Transverse colon (tissue), 4 donors: Measurements from ENCODE around the gene MCUR1. TPM values are rescaled to one million over a fixed set of nuclear protein-coding genes. Genes with fewer than 3 reads are reported as not detected.

Source experiments
- DNase-seq: peaks from one replicate; pipeline ENCODE4 v3.0.0-alpha.2; 2019
- H3K27ac ChIP-seq, 4 donors: fragments of 200-600 bp; sonication (generic); 2 replicates each; pipeline ENCODE4 v1.5.1; 2016 to 2018; ENCODE audit warnings: inconsistent platforms in 4 of 4
- H3K27me3 ChIP-seq: fragments of 200-600 bp; sonication (generic); 2 replicates; pipeline ENCODE4 v1.5.1; 2017; ENCODE audit warnings: inconsistent platforms
- H3K36me3 ChIP-seq, 4 donors: fragments of 200-600 bp; sonication (generic); 2 replicates each; pipeline ENCODE4 v1.5.1; 2017 to 2019; ENCODE audit warnings: inconsistent platforms in 4 of 4
- H3K4me1 ChIP-seq, 4 donors: fragments of 200-600 bp; sonication (generic); 2 replicates each; pipeline ENCODE4 v1.5.1; 2017 to 2020; ENCODE audit warnings: inconsistent platforms in 4 of 4
- H3K4me3 ChIP-seq, 4 donors: fragments of 200-600 bp; sonication (generic); 1 replicate in 1 of 4; 2 replicates in 3 of 4; pipeline versions ENCODE4 v1.5.1 to v1.6.1; 2017 to 2019; ENCODE audit warnings: inconsistent platforms in 4 of 4
- H3K9me3 ChIP-seq, 2 donors: fragments of 200-600 bp; sonication (generic); 2 replicates each; pipeline ENCODE4 v1.5.1; 2017 to 2019; ENCODE audit warnings: inconsistent platforms in 2 of 2
- CTCF ChIP-seq, 5 experiments: fragments of 200-600 bp in 3 of 5; fragments of 450-650 bp in 2 of 5; sonication (generic) in 3 of 5; IDR thresholded peaks; 1 replicate in 2 of 5; 2 replicates in 3 of 5; pipeline ENCODE4 v1.5.1; 2016 to 2017; ENCODE audit warnings: antibody characterized with exemption in 5 of 5, inconsistent platforms in 3 of 5, mild to moderate bottlenecking in 2 of 5, moderate library complexity in 1 of 5
- EP300 ChIP-seq: sonication (generic); formaldehyde crosslinking; IDR thresholded peaks from one replicate; pipeline ENCODE4 v1.6.1; 2017; ENCODE audit warnings: antibody characterized with exemption, low read depth
- POLR2A ChIP-seq: fragments of 450-650 bp; IDR thresholded peaks from one replicate; pipeline ENCODE4 v1.6.1; 2016; ENCODE audit warnings: antibody characterized with exemption, mild to moderate bottlenecking, moderate library complexity
- POLR2AphosphoS5 ChIP-seq, 3 donors: sonication (generic); formaldehyde crosslinking; IDR thresholded peaks; one replicate each; pipeline ENCODE4 v1.6.1; 2016; ENCODE audit warnings: antibody characterized with exemption in 3 of 3
- WGBS, 2 donors: methylation state at CpG; one replicate each; pipeline ENCODE4 v1.1.5; 2018; ENCODE audit warnings: low coverage in 1 of 2; 5-methylcytosine and 5-hydroxymethylcytosine counted together
- in situ Hi-C, 4 donors: fragments of 200-750 bp; cut with MboI; loops; one replicate each; pipeline versions ENCODE4 v1.15.0 to v1.15.1; 2017; ENCODE audit warnings: low sequenced_read_pairs in 3 of 4, low pct_ligation_motif_present in 1 of 4, low pct_unique_long_range_greater_than_20kb in 1 of 4
- intact Hi-C: fragments of 100-400 bp; cut with DNase I; formaldehyde crosslinking; loops from one replicate; pipeline ENCODE4 v1.15.1; 2023; ENCODE audit warnings: low total_unique reads
- total RNA-seq, 4 donors: library from RNA; depleted of rRNA; stranded (reverse); fragments of >200 nt; gene quantifications; one replicate each; pipeline ENCODE4 v1.1.0, GENCODE V29; 2016

Gene MCUR1
- total RNA-seq, 4 donors from 2014 or later, result 25.7 to 58.7 (median 31.1) TPM

DNA sequence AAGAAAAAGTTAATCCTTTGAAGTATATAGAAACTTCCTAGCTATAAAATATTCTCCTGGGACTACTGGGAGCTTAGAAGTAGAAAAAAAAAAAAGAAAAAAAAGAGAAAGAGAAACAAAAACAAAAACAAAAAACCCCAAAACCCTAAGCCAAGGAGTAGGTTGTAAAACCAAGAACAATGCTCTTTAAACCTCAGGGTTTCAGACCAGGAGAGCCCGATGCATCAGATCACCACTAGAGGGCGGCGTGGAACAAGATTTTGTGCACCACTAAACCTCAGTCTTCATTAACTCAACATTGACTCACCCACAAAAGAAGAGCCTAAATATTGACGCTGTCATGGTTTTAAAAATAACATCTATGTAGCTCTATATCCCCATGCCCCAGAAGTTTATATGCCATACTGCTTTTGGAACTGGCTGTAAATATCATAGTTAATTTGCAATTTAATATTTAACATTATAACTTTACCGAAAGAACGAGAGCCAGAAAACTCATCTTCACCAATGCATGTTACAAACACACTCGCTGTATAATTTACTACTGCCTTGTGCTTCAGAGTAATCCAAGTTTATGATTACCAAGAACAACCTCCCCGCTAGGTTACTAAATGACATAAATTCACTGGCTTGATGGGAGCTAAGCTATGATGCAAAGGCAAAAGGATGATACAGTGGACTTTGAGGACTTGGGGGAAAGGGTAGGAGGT lies 19.2 kb downstream of the MCUR1 start:
- intact Hi-C loops, result no loop called here
- H3K36me3 ChIP-seq, result peaks cover 0 to 50% (median 5%) of the 10 kb centered on the region in 4 donors

DNA sequence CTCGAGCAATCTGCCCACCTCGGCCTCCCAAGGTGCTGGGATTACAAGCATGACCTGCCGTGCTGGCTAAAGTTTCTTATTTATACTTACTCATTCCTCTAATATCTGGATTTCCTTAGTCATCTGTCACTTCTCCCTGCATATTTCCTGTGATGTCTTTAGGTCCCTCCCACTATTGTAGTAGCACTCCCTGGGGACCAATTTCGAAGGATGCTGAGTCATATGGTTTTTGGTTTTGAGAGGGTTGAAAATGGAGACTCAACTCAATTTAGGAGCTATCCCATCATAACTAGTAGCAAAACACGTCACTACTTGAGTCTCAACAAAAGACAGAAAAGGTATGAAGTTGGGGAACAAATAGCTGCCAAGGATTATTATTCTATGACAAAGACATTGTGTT lies 20.2 kb downstream of the MCUR1 start:
- Histone ChIP-seq H3K36me3 (peaks cover 0 to 43% (median 4%) of the 10 kb centered on the region in 4 donors), H3K27me3 (no peaks in the 10 kb centered on the region), H3K4me1 (no peaks in the 10 kb centered on the region), H3K27ac (no peak overlapping the region), H3K9me3 (no peaks in the 10 kb centered on the region), H3K4me3 (no peak overlapping the region)
- DNase-seq, result no peak
- intact Hi-C loops, result no loop called here
- TF ChIP-seq EP300, result no peak
- TF ChIP-seq POLR2AphosphoS5 (IDR thresholded peaks at IDR 0.05), result no peak
- TF ChIP-seq CTCF (IDR thresholded peaks at IDR 0.05), result no peak
- TF ChIP-seq POLR2A, result no peak
- WGBS, 2 donors, result 81 to 83% methylated on average over 3 to 5 of the region's 5 CpGs
- in situ Hi-C loops, result loop anchor here in 2 of 4 donors (10.0 kb wide), 1 partner anchor 271 kb away; no protein-coding TSS in a partner anchor

More for the DNA sequence above, 19.2 kb downstream of the MCUR1 start:
- no peak overlapping the region for H3K4me3 ChIP-seq
- peak; percentile 89 to 94 (median 92) for TF ChIP-seq CTCF (IDR thresholded peaks at IDR 0.05)
- no peak for TF ChIP-seq POLR2A
- no peaks in the 10 kb centered on the region for H3K27me3 ChIP-seq
- in situ Hi-C loops, result loop anchor here in 2 of 4 donors (10.0 kb wide), 1 partner anchor 270 kb away; no protein-coding TSS in a partner anchor
- H3K4me1 ChIP-seq, result no peaks in the 10 kb centered on the region
- DNase-seq, result peak; percentile 88
- peak overlapping the region in 2 of 4 donors; percentile 12 to 50 for H3K27ac ChIP-seq
- WGBS, 2 donors, result 38 to 40% methylated on average over 8 of the region's 8 CpGs
- no peaks in the 10 kb centered on the region for H3K9me3 ChIP-seq

DNA sequence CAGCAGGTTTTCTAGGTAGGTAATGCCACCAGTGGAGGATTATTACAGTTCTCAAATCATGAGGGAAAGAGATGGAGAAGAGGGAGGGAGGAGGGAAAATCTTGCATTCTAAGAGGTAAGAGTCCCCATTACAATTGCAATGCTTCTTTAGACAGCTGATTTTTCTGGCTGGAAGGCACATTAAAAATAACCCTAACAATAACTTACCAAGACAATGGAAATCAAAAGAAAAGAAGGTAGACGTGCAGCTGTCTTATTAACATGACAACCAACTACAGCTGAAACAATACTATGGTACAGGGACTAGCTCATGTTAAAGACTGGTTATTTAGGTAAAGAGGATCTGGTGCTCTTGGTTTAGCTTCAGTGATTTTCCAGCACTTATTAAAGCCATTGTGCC lies 24.6 kb downstream of the MCUR1 start:
- peaks cover 0 to 36% (median 3%) of the 10 kb centered on the region in 4 donors for H3K36me3 ChIP-seq
- intact Hi-C loops (no loop called here), in situ Hi-C loops (loop anchor here in 2 of 4 donors (10.0 kb wide), 1 partner anchor 275 kb away; no protein-coding TSS in a partner anchor)
- no peaks in the 10 kb centered on the region for H3K9me3 ChIP-seq
- no peak for DNase-seq
- H3K4me3 ChIP-seq, result no peak overlapping the region
- H3K4me1 ChIP-seq, result peaks cover 0 to 4% (median 0%) of the 10 kb centered on the region in 4 donors
- no peak for TF ChIP-seq POLR2A
- no peak for TF ChIP-seq EP300
- TF ChIP-seq CTCF (IDR thresholded peaks at IDR 0.05), result no peak
- no peak for TF ChIP-seq POLR2AphosphoS5 (IDR thresholded peaks at IDR 0.05)
- WGBS, 2 donors, result 73 to 78% methylated on average over 1 of the region's 1 CpG
- H3K27me3 ChIP-seq, result no peaks in the 10 kb centered on the region
- H3K27ac ChIP-seq, result no peak overlapping the region

GRCh38 chr6:13788820-13789219 lies 25.5 kb downstream of the MCUR1 start:
- in situ Hi-C loops (no loop called here), intact Hi-C loops (no loop called here)
- DNase-seq, result no peak
- Histone ChIP-seq H3K36me3 (peaks cover 0 to 28% (median 3%) of the 10 kb centered on the region in 4 donors), H3K27me3 (no peaks in the 10 kb centered on the region), H3K4me1 (peaks cover 0 to 4% (median 0%) of the 10 kb centered on the region in 4 donors), H3K4me3 (no peak overlapping the region), H3K27ac (no peak overlapping the region), H3K9me3 (no peaks in the 10 kb centered on the region)
- TF ChIP-seq POLR2A (no peak), POLR2AphosphoS5 (IDR thresholded peaks at IDR 0.05) (no peak), EP300 (no peak), CTCF (IDR thresholded peaks at IDR 0.05) (no peak)
- WGBS, 2 donors, result 94 to 100% methylated on average over 1 to 6 of the region's 6 CpGs
